H9 (cell line): ENCODE measurements around the gene MRTFA. TPM values are rescaled to one million over a fixed set of nuclear protein-coding genes. Genes with fewer than 3 reads are reported as not detected.

Experiments
- DNase-seq: peaks from one replicate; pipeline ENCODE4 v3.0.0-alpha.2; 2017
- H2AFZ ChIP-seq: one replicate; pipeline ENCODE4 v1.6.1; 2013; ENCODE audit warnings: mild to moderate bottlenecking, low read length, control low read depth, moderate library complexity
- H2AK5ac ChIP-seq: 2 replicates; pipeline ENCODE4 v1.6.1; 2013; ENCODE audit warnings: low read length, control low read depth, mixed read lengths; ENCODE audit not compliant: insufficient read length
- H2BK120ac ChIP-seq: one replicate; pipeline ENCODE4 v1.6.1; 2013; ENCODE audit warnings: low read depth, mild to moderate bottlenecking, low read length, control low read depth, inconsistent platforms; ENCODE audit not compliant: poor library complexity, severe bottlenecking
- H2BK12ac ChIP-seq: 2 replicates; pipeline ENCODE4 v1.6.1; 2013; ENCODE audit warnings: low read length, control low read depth, mixed read lengths, low read depth; ENCODE audit not compliant: insufficient read length
- H2BK15ac ChIP-seq: 2 replicates; pipeline ENCODE4 v1.6.1; 2013; ENCODE audit warnings: low read depth, low read length, control low read depth
- H2BK20ac ChIP-seq: one replicate; pipeline ENCODE4 v1.6.1; 2013; ENCODE audit warnings: low read depth, mild to moderate bottlenecking, low read length, control low read depth, inconsistent platforms; ENCODE audit not compliant: poor library complexity, severe bottlenecking
- H2BK5ac ChIP-seq: 2 replicates; pipeline ENCODE4 v1.6.1; 2013; ENCODE audit warnings: low read length, control low read depth, mixed read lengths; ENCODE audit not compliant: insufficient read length
- H3K14ac ChIP-seq: 2 replicates; pipeline ENCODE4 v1.6.1; 2013; ENCODE audit warnings: low read length, control low read depth; ENCODE audit not compliant: insufficient read depth
- H3K18ac ChIP-seq: 2 replicates; pipeline ENCODE4 v1.6.1; 2013; ENCODE audit warnings: low read depth, mild to moderate bottlenecking, mixed read lengths, low read length, control low read depth; ENCODE audit not compliant: insufficient read length
- H3K23ac ChIP-seq: 2 replicates; pipeline ENCODE4 v1.6.1; 2013; ENCODE audit warnings: low read length, control low read depth, mixed read lengths, low read depth; ENCODE audit not compliant: insufficient read length
- H3K23me2 ChIP-seq: 2 replicates; pipeline ENCODE4 v1.6.1; 2013; ENCODE audit warnings: low read depth, mild to moderate bottlenecking, mixed read lengths, low read length, control low read depth; ENCODE audit not compliant: insufficient read length, poor library complexity, severe bottlenecking
- H3K27ac ChIP-seq: 2 replicates; pipeline ENCODE4 v1.5.1; 2013; ENCODE audit warnings: low read length, control low read depth, mixed read lengths, low read depth; ENCODE audit not compliant: insufficient read length
- H3K27me3 ChIP-seq: 2 replicates; pipeline ENCODE4 v1.6.1; 2013; ENCODE audit warnings: low read length, control low read depth, inconsistent platforms; ENCODE audit not compliant: insufficient read depth
- H3K4ac ChIP-seq: 2 replicates; pipeline ENCODE4 v1.6.1; 2013; ENCODE audit warnings: low read depth, mild to moderate bottlenecking, control low read depth, inconsistent platforms, low read length, moderate library complexity
- H3K4me1 ChIP-seq: 2 replicates; pipeline ENCODE4 v1.6.1; 2013; ENCODE audit warnings: low read length, control low read depth, inconsistent platforms; ENCODE audit not compliant: insufficient read depth
- H3K4me2 ChIP-seq: 2 replicates; pipeline ENCODE4 v1.6.1; 2013; ENCODE audit warnings: low read length, control low read depth, mixed read lengths; ENCODE audit not compliant: insufficient read length, insufficient read depth
- H3K56ac ChIP-seq: 2 replicates; pipeline ENCODE4 v1.6.1; 2013; ENCODE audit warnings: low read depth, mild to moderate bottlenecking, mixed read lengths, low read length, control low read depth; ENCODE audit not compliant: insufficient read length
- H3K79me1 ChIP-seq: 2 replicates; pipeline ENCODE4 v1.6.1; 2013; ENCODE audit warnings: low read depth, mild to moderate bottlenecking, moderate library complexity, low read length, control low read depth, inconsistent platforms; ENCODE audit not compliant: insufficient read depth, poor library complexity, severe bottlenecking
- H3K79me2 ChIP-seq: 2 replicates; pipeline ENCODE4 v1.6.1; 2013; ENCODE audit warnings: low read length, control low read depth, inconsistent platforms; ENCODE audit not compliant: insufficient read depth
- H3K9ac ChIP-seq: 2 replicates; pipeline ENCODE4 v1.6.1; 2013; ENCODE audit warnings: low read length, control low read depth, mixed read lengths; ENCODE audit not compliant: insufficient read length; ENCODE audit errors: extremely low read depth
- H3K9me3 ChIP-seq: one replicate; pipeline ENCODE4 v1.6.1; 2013; ENCODE audit warnings: low read depth, low read length, inconsistent platforms; ENCODE audit not compliant: control insufficient read depth
- H3T11ph ChIP-seq: one replicate; pipeline ENCODE4 v1.6.1; 2013; ENCODE audit warnings: mild to moderate bottlenecking, low read length, control low read depth, inconsistent platforms
- H4K20me1 ChIP-seq: one replicate; pipeline ENCODE4 v1.6.1; 2013; ENCODE audit not compliant: control insufficient read depth, insufficient read length, insufficient read depth
- H4K5ac ChIP-seq: 2 replicates; pipeline ENCODE4 v1.6.1; 2013; ENCODE audit warnings: low read depth, mild to moderate bottlenecking, mixed read lengths, low read length, control low read depth; ENCODE audit not compliant: insufficient read length
- H4K8ac ChIP-seq: replicated peaks from 2 replicates; pipeline ENCODE4 v1.6.1; 2013; ENCODE audit warnings: low read length, control low read depth, mixed read lengths, low read depth; ENCODE audit not compliant: insufficient read length
- H4K91ac ChIP-seq: 2 replicates; pipeline ENCODE4 v1.6.1; 2013; ENCODE audit warnings: low read depth, mild to moderate bottlenecking, moderate library complexity, mixed read lengths, low read length, control low read depth; ENCODE audit not compliant: insufficient read length
- H3K27ac Mint-ChIP-seq, 3 experiments: 2 replicates in 2 of 3; 3 replicates in 1 of 3; pipeline ENCODE4 v1.8.0; 2020 to 2021; ENCODE audit warnings: mixed read lengths in 3 of 3, mild to moderate bottlenecking in 1 of 3, moderate library complexity in 1 of 3
- H3K27me3 Mint-ChIP-seq: 2 replicates; pipeline ENCODE4 v1.8.0; 2021; ENCODE audit warnings: low read depth, mild to moderate bottlenecking, moderate library complexity, mixed read lengths
- H3K36me3 Mint-ChIP-seq, 3 experiments: 2 replicates in 2 of 3; 3 replicates in 1 of 3; pipeline ENCODE4 v1.8.0; 2020 to 2021; ENCODE audit warnings: low read depth in 3 of 3, mixed read lengths in 3 of 3; ENCODE audit not compliant: insufficient read depth in 1 of 3
- H3K4me1 Mint-ChIP-seq, 2 experiments: 2 replicates each; pipeline ENCODE4 v1.8.0; 2020; ENCODE audit warnings: mixed read lengths in 2 of 2
- H3K4me3 Mint-ChIP-seq, 2 experiments: 2 replicates in 1 of 2; 3 replicates in 1 of 2; pipeline ENCODE4 v1.8.0; 2020 to 2021; ENCODE audit warnings: mild to moderate bottlenecking in 2 of 2, mixed read lengths in 2 of 2, moderate library complexity in 1 of 2
- H3K9me3 Mint-ChIP-seq, 2 experiments: 2 replicates in 1 of 2; 3 replicates in 1 of 2; pipeline ENCODE4 v1.8.0; 2020; ENCODE audit warnings: mild to moderate bottlenecking in 2 of 2, mixed read lengths in 2 of 2, moderate library complexity in 1 of 2
- CTCF ChIP-seq: fragments of 200-600 bp; sonication (generic); conservative IDR thresholded peaks from 3 replicates; pipeline ENCODE4 v1.8.0; 2021; ENCODE audit warnings: antibody characterized with exemption, mild to moderate bottlenecking
- WGBS: extraction: QIAGEN DNeasy Blood & Tissue Kit; methylation state at CpG from one replicate; pipeline ENCODE4 v1.1.7; 2013; ENCODE audit warnings: missing lambda C conversion rate, low lambda C conversion rate, mixed read lengths; ENCODE audit not compliant: insufficient read length; ENCODE audit errors: extremely low coverage; 5-methylcytosine and 5-hydroxymethylcytosine counted together
- total RNA-seq: library from RNA; stranded (reverse); gene quantifications from 2 replicates; pipeline ENCODE4 v1.2.1, GENCODE V29; 2021

The MRTFA gene
- total RNA-seq, 1 experiment from 2014 or later, result 38.1 TPM

GRCh38 chr22:40367342-40367741 is 269.2 kb downstream of the MRTFA start:
- H3K9ac ChIP-seq, result no peak overlapping the region
- H3K23ac ChIP-seq, result no peak overlapping the region
- no peak overlapping the region for H2AFZ ChIP-seq
- Mint-ChIP-seq H3K36me3 (peaks cover 50 to 77% (median 74%) of the 10 kb centered on the region in 3 experiments; a peak in 6 of 7 replicates), H3K4me1 (peaks cover 5 to 8% of the 10 kb centered on the region in 2 experiments), H3K27ac (no peak overlapping the region), H3K4me3 (no peak overlapping the region), H3K9me3 (no peaks in the 10 kb centered on the region), H3K27me3 (no peaks in the 10 kb centered on the region; the same call in 1 of the 2 replicates)
- no peak overlapping the region for H2BK5ac ChIP-seq
- H2BK20ac ChIP-seq, result no peak overlapping the region
- H2AK5ac ChIP-seq, result no peak overlapping the region
- WGBS, result no CpG with 5 or more reads among the region's 6 CpGs
- H3K23me2 ChIP-seq, result peaks cover 3% of the 10 kb centered on the region
- H3K56ac ChIP-seq, result no peak overlapping the region
- no peak overlapping the region for H3K27ac ChIP-seq
- no peak overlapping the region for H4K8ac ChIP-seq
- no peak overlapping the region for H2BK120ac ChIP-seq
- H3K4me2 ChIP-seq, result no peak overlapping the region
- H3K9me3 ChIP-seq, result no peaks in the 10 kb centered on the region
- no peak overlapping the region for H4K91ac ChIP-seq
- H3K4ac ChIP-seq, result no peak overlapping the region
- H4K5ac ChIP-seq, result no peak overlapping the region
- no peak overlapping the region for H3K14ac ChIP-seq
- no peak overlapping the region for H2BK15ac ChIP-seq
- H3K27me3 ChIP-seq, result no peaks in the 10 kb centered on the region
- no peaks in the 10 kb centered on the region for H4K20me1 ChIP-seq
- H3T11ph ChIP-seq, result no peak overlapping the region
- no peaks in the 10 kb centered on the region for H3K79me1 ChIP-seq
- H3K4me1 ChIP-seq, result no peaks in the 10 kb centered on the region
- DNase-seq, result no peak
- H3K79me2 ChIP-seq, result no peaks in the 10 kb centered on the region
- no peak overlapping the region for H3K18ac ChIP-seq
- no peak overlapping the region for H2BK12ac ChIP-seq
- no peak for TF ChIP-seq CTCF
